GM12892 (cell line): ENCODE results near the gene SUDS3.

Experiments
- DNase-seq: peaks from one replicate; pipeline ENCODE4 v3.0.0; 2011; ENCODE audit not compliant: insufficient read length
- FAIRE-seq: peaks from 2 replicates; lab custom pipeline; 2011; peaks lifted over from hg19 to GRCh38; lab: Jason Lieb, UNC
- POLR2A ChIP-seq: IDR thresholded peaks from 2 replicates; pipeline ENCODE4 v1.6.1; 2011; ENCODE audit warnings: low read depth, low read length, control low read depth
- POLR2AphosphoS5 ChIP-seq: IDR thresholded peaks from 2 replicates; pipeline ENCODE4 v1.6.1; 2011; ENCODE audit warnings: low read depth, low read length, control low read depth
- TAF1 ChIP-seq: IDR thresholded peaks from 2 replicates; pipeline ENCODE4 v1.6.1; 2011; ENCODE audit warnings: low read depth, mild to moderate bottlenecking, control low read depth, low read length, borderline replicate concordance

SUDS3 gene

DNA sequence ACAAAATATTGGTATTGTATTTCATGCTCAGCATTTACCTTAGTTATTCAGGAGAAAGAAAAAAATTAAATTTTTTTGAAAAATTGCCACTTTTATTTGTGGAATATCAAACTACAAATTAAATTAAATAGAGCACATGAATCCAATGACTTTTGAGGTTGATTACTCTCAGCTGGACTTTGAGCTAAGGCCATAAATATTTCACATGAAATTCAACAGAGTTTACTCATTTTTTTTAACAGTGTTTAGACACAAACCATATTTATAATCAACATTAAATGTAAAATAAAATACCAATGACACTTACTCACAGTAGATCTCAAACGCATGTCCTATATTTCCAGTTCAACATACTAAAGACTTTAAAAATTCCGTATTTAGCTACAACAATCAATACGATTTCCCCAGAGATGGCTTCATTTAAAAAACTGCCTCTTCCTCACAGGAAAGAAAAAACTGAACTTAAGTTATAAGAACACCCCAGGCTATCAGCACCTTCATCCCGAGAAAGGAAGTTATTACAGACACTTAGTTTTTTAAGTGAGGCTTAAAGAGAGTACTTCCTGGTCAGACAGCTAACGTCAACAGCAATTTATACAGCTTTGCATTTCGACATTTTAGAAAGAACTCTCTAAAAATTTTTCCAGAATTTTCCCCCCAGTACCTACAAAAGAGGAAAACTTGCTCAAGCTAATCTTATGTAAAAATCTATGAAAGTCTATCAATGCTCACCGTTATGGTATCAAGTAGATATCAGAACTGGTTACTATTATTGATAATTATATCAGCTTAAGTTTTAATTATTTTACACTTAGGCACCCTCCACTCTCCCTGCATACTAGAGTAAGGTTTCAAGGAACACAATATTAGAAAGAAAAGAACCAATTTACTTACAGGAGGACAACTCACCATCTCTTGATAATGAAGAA, 17.5 kb upstream of the SUDS3 start:
- no peak for TF ChIP-seq POLR2AphosphoS5
- TF ChIP-seq POLR2A, result no peak
- TF ChIP-seq TAF1, result no peak
- FAIRE-seq, result peak; percentile 80
- DNase-seq, result no peak

DNA sequence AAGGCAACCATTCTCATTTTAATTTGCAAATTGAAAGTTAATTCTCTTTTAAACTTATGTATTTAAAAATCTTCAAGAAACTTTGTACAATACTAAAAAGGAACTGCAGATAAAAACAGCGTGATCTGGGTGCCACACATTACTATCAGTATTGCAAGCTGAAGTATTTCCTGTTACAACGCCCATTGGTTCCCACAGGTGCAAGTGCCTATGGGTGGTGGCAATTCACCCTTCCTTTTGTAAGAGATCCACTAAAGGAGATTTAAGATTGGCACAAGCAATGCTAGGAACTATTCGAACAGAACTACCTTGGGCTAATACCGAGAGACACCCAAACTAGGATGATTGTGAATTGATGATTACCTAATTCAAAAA, 16.8 kb upstream of the SUDS3 start:
- DNase-seq (no peak), FAIRE-seq (no peak)
- TF ChIP-seq TAF1, result no peak
- TF ChIP-seq POLR2A, result no peak
- no peak for TF ChIP-seq POLR2AphosphoS5

DNA sequence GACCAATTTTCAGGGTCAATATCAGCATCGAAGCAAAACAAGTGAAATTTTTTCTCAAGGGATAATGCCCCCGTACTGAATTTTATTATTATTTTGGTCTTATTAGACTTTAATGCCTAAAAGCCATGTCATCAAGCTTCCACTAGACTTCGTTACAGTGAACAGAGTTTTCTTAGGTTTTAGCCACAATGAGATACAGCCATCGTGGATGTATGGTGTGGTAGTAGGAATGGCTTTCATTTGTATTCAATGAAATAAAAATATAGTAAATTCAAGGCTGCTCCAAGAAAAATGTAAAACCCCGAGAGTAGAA, 15.3 kb upstream of the SUDS3 start:
- no peak for TF ChIP-seq TAF1
- no peak for TF ChIP-seq POLR2A
- no peak for TF ChIP-seq POLR2AphosphoS5
- FAIRE-seq (no peak), DNase-seq (no peak)

DNA sequence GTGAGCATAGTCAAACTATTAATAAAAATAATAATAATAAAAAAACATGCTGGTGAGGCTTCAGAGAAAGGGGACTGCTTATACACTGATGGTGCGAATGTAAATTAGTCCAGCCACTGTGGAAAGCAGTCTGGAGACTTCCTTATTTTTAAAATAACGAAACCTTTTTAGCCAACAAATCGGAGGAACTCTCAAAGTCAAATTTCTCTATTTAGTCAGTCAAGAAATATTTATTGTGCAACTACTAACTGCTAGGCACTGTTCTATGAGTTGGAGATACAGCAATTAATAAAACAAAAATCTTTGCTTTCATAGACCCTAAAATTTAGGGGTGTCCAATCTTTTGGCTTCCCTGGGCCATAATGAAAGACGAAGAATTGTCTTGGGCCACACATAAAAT, 14.5 kb upstream of the SUDS3 start:
- no peak for FAIRE-seq
- TF ChIP-seq POLR2A (no peak), POLR2AphosphoS5 (no peak), TAF1 (no peak)
- no peak for DNase-seq

DNA sequence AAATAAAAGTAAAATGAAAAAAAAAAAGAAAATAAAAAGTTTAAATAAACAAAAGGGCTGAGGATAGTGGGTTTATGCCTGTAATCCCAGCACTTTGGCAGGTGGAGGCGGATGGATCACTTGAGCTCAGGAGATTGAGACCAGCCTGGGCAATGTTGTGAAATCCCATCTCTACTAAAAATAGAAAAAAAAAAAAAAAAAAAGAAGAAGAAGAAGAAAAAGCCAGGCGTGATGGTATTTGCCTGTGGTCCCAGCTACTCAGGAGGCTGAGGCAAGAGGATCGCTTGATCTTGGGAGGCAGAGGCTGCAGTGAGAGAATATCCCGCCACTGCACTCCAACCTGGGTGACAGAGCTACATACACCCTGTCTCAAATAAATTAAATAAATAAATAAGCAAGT, 7.5 kb upstream of the SUDS3 start:
- TF ChIP-seq POLR2A (no peak), POLR2AphosphoS5 (no peak), TAF1 (no peak)
- no peak for DNase-seq
- no peak for FAIRE-seq

DNA sequence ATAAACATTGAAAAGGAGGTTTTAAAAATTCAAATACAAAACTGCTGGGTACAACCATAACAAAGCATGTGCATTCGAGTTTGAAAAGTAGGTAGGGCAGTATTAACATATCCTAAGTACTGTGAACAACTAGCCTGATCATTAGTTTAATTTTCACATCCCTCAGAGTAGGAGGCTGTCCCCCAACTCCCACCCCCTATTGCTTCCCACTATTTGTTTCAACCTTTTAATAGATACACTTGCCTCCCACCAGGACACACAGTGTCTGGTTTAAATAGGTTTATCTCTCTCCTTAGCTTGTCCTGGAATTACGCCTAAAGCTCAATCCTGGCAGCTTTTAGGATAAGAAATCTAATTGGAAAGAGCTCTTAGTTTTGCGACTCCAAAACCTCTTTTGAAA, 5.8 kb upstream of the SUDS3 start:
- DNase-seq, result no peak
- no peak for FAIRE-seq
- TF ChIP-seq POLR2A, result no peak
- TF ChIP-seq POLR2AphosphoS5, result no peak
- TF ChIP-seq TAF1, result no peak

DNA sequence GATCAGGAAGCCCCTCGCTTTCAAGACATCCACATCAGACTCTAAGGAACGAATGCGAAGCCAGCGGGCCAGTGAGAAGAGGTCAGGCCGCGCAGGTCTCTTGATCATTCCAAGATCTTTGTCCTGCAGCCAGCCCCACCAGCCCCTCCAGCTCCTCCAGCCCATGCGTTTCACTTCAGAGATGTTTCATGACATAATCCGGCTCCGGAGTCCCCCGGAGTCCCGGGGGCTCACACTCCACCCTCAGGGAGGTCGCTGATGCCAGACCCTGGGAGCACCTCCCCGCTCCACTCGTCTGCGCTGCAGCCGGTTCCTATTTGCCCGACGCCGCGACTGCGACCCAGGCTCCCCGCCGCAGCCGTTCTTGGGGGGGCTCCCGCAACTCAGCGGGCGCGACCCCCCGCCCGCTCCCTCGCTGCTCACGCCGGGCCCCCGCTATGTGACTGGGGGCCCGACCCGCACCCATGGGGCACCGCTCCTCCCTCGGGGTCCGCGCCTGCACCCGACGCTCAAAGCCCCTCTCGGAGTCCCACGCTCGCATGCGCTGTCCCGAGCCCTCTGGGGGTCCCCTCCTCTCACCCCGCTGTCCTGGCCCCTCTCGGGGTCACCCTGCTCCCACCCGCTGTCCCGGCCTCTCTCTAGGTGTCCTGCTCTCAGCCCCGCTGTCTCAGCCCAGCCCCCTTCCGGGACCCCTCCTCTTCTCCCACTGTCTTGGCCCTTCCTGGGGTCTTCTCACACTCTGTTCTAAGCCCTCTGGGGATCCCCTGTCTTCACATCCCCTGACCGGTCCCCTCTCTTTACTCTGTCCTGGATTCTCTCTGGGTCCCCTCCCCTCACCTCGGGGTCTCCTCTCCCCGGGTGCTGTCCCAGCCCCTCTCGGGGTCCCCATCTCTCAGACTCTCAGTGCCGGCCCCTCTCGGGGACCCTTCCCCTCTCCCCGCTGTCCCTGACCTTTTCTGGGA, 4.8 kb upstream of the SUDS3 start:
- FAIRE-seq, result no peak
- TF ChIP-seq POLR2A (no peak), POLR2AphosphoS5 (no peak), TAF1 (no peak)
- DNase-seq, result no peak

DNA sequence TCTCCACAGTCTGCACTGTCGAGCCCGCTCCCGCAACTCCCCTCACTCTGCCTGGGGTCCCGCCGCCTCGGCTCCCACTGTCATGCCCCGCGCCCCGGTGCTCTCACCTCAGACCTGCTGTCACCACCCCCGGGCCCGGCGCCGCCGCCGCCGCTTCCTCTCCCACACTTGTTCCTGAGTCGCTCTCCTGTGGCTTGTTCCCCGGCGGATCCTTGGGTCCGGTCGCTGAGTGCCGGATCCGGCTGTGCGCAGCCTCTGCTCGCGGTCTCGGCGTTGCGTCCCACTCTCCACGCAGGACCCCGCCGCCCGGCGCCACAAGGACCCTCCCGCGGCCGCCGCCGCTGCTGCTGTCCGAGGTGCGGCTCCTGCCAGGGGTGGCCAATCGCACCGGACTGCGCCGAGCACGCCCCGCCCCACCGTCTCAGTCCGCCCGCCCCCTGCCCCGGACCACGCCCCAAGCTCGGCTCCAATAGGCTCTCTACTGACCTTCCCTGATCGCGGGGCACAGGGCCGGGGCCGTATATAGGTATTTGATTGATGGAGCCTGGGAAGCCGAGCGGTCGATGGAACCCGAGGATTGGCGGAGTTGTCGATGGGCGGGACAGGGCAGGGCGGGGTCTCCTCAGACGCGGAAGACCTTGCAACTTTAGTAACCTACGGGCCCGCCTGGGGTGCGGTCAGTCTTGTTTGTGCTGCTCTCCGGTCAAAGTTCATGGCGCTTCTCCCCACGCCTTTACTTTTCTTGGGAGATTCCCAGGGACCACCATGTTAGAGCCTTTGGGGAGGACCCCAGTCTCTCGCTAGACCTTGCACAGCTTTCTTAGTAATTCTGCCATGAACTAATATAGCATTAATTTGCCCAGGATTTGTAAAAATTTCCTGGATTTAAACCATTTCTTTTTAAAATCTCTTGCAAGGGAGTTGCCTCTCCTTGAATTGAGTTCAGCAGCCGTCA, 3.5 kb upstream of the SUDS3 start, which contains the start of gene TAOK3:
TAOK3 (minus strand) TSS at position 367 of the 955 bp plus-strand sequence. CDS start 117,340 bp downstream, outside the sequence.
- FAIRE-seq (peak; percentile 96), DNase-seq (peak; percentile 82)
- TF ChIP-seq POLR2AphosphoS5 (peak; percentile 95), POLR2A (peak; percentile 96), TAF1 (peak; percentile 97)

DNA sequence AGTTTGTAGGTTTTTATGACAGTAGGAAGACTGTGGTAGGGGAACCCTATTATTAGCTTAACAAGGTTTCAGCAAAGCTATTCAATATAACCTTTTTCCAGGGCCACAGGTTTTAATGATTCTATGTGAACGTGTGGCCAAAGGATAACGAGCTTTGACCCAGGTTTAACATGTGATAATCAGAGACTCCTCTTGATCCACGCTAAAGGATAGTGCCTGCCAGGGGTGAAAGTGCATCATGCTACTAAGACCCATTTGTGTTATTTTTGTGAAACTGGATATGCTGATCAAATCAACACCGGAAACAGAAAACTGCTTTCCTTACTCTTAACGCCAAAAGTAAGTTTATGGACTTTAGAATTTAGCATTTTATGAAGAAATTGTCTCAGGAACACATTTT, 2.7 kb upstream of the SUDS3 start:
- DNase-seq (no peak), FAIRE-seq (no peak)
- TF ChIP-seq TAF1, result no peak
- no peak for TF ChIP-seq POLR2AphosphoS5
- no peak for TF ChIP-seq POLR2A

DNA sequence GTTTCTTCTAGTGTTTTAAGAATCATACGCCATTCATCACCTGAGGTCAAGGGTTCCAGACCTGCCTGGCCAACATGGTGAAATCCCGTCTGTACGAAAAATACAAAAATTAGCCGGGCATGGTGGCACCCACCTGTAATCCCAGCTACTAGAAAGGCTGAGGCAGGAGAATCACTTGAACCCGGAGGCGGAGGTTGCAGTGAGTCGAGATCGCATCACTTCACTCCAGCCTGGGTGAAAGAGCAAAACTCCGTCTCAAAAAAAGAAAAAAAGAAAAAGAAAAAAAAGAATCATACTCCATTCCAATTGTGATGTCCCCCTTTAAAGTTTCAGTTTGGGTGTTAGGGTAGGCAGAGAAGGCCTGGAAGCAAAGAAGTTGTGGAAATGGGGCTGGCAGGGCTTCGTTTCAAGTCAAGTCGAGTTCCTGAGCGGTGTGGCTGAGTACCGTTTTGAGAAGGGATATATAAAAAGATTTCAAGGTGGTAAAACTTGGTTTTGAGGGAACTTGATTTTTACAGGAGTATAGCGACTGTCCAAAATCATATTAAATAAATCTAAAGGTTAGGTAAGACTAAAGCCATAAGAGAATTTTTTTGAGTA, 2.1 kb upstream of the SUDS3 start:
- no peak for TF ChIP-seq POLR2A
- TF ChIP-seq TAF1, result no peak
- TF ChIP-seq POLR2AphosphoS5, result no peak
- FAIRE-seq, result no peak
- DNase-seq, result no peak

DNA sequence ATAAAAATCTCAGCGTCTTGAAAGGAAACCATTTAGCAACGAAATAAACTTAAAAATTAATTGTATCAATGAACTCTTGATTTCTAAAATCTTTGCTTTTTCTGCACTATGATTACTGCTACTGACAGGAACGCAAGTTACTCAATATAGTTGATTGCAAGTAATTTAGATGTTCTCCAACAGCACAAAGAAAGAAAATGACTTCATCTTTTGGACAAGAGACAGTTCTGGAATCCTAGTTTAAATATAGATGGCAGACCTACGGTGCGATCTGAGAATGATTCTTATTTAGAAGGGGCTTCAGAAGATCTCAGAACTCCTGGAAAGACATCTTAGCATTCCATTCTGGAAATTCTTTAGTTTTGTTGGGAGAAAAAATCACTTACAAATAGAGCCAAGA, 1.4 kb upstream of the SUDS3 start:
- no peak for FAIRE-seq
- no peak for DNase-seq
- no peak for TF ChIP-seq TAF1
- no peak for TF ChIP-seq POLR2AphosphoS5
- TF ChIP-seq POLR2A, result no peak
